Liver (tissue), 9 donors: Measurements from ENCODE around the gene BRS3. TPM values are rescaled to one million over a fixed set of nuclear protein-coding genes. Genes with fewer than 3 reads are reported as not detected.

Experiments
- DNase-seq: peaks from one replicate; pipeline ENCODE4 v3.0.0-alpha.2; 2017; ENCODE audit warnings: low spot score
- H3K27ac ChIP-seq, 2 donors: one replicate each; pipeline ENCODE4 v1.7.0; 2013; ENCODE audit warnings: inconsistent platforms in 2 of 2, low read length in 2 of 2, control low read depth in 1 of 2, low read depth in 1 of 2, mild to moderate bottlenecking in 1 of 2
- H3K27me3 ChIP-seq, 4 donors: one replicate each; pipeline versions ENCODE4 v1.6.1 to v1.7.0; 2013; ENCODE audit warnings: low read length in 3 of 4, inconsistent platforms in 1 of 4, mild to moderate bottlenecking in 1 of 4, moderate library complexity in 1 of 4; ENCODE audit not compliant: control insufficient read depth in 4 of 4, insufficient read depth in 4 of 4
- H3K36me3 ChIP-seq, 4 donors: one replicate each; pipeline versions ENCODE4 v1.6.1 to v1.7.0; 2013; ENCODE audit warnings: low read length in 3 of 4, mild to moderate bottlenecking in 3 of 4, low read depth in 1 of 4, moderate library complexity in 1 of 4; ENCODE audit not compliant: control insufficient read depth in 4 of 4, insufficient read depth in 3 of 4
- H3K4me1 ChIP-seq, 4 donors: one replicate each; pipeline versions ENCODE4 v1.6.1 to v1.7.0; 2013; ENCODE audit warnings: low read length in 3 of 4, mild to moderate bottlenecking in 3 of 4, moderate library complexity in 1 of 4; ENCODE audit not compliant: control insufficient read depth in 4 of 4, insufficient read depth in 4 of 4
- H3K4me3 ChIP-seq, 3 donors: one replicate each; pipeline versions ENCODE4 v1.6.1 to v1.7.0; 2013; ENCODE audit warnings: low read length in 3 of 3, control low read depth in 1 of 3, low read depth in 1 of 3, mild to moderate bottlenecking in 1 of 3
- H3K9ac ChIP-seq, 2 donors: one replicate each; pipeline ENCODE4 v1.7.0; 2013; ENCODE audit warnings: low read length in 2 of 2, mild to moderate bottlenecking in 2 of 2, moderate library complexity in 2 of 2, control low read depth in 1 of 2, low read depth in 1 of 2
- H3K9me3 ChIP-seq, 4 donors: one replicate each; pipeline versions ENCODE4 v1.6.1 to v1.7.0; 2013; ENCODE audit warnings: low read length in 3 of 4; ENCODE audit not compliant: control insufficient read depth in 4 of 4
- ATF3 ChIP-seq: IDR thresholded peaks from 2 replicates; pipeline ENCODE4 v1.6.1; 2016; ENCODE audit warnings: antibody characterized with exemption
- EGR1 ChIP-seq, 2 donors: IDR thresholded peaks; 2 replicates each; pipeline ENCODE4 v1.6.1; 2016 to 2018; ENCODE audit warnings: antibody characterized with exemption in 2 of 2, low read depth in 2 of 2
- GABPA ChIP-seq, 2 donors: IDR thresholded peaks in 1 of 2; conservative IDR thresholded peaks in 1 of 2; 2 replicates each; pipeline ENCODE4 v1.6.1; 2016; ENCODE audit warnings: antibody characterized with exemption in 2 of 2, mild to moderate bottlenecking in 1 of 2, moderate library complexity in 1 of 2
- HNF4A ChIP-seq, 2 donors: conservative IDR thresholded peaks; 2 replicates each; pipeline ENCODE4 v1.6.1; 2016; ENCODE audit warnings: antibody characterized with exemption in 2 of 2, mild to moderate bottlenecking in 2 of 2
- HNF4G ChIP-seq: IDR thresholded peaks from 2 replicates; pipeline ENCODE4 v1.6.1; 2016; ENCODE audit warnings: antibody characterized with exemption
- JUND ChIP-seq, 2 donors: IDR thresholded peaks; 2 replicates each; pipeline ENCODE4 v1.6.1; 2016; ENCODE audit warnings: antibody characterized with exemption in 2 of 2
- RAD21 ChIP-seq, 2 donors: IDR thresholded peaks; 2 replicates each; pipeline ENCODE4 v1.6.1; 2016; ENCODE audit warnings: antibody characterized with exemption in 2 of 2, mild to moderate bottlenecking in 2 of 2
- REST ChIP-seq: IDR thresholded peaks from 2 replicates; pipeline ENCODE4 v1.6.1; 2016; ENCODE audit warnings: antibody characterized with exemption, mild to moderate bottlenecking
- SP1 ChIP-seq: IDR thresholded peaks from 2 replicates; pipeline ENCODE4 v1.6.1; 2018; ENCODE audit warnings: antibody characterized with exemption, mild to moderate bottlenecking
- TAF1 ChIP-seq: conservative IDR thresholded peaks from 2 replicates; pipeline ENCODE4 v1.6.1; 2016; ENCODE audit warnings: antibody characterized with exemption, mild to moderate bottlenecking
- YY1 ChIP-seq: IDR thresholded peaks from 2 replicates; pipeline ENCODE4 v1.6.1; 2016; ENCODE audit warnings: antibody characterized with exemption, mild to moderate bottlenecking
- ZBTB33 ChIP-seq: IDR thresholded peaks from 2 replicates; pipeline ENCODE4 v1.6.1; 2016; ENCODE audit warnings: antibody characterized with exemption
- WGBS: extraction: QIAGEN DNeasy Blood & Tissue Kit; methylation state at CpG from one replicate; pipeline ENCODE4 v1.1.7; 2013; 5-methylcytosine and 5-hydroxymethylcytosine counted together
- polyA plus RNA-seq, 2 donors: library from polyadenylated mRNA; stranded (reverse) in 1 of 2; unstranded in 1 of 2; fragments of 200-250 nt in 1 of 2; fragments of >200 nt in 1 of 2; fragmentation: Nextera tagmentation in 1 of 2; extraction: Ambion mirVana in 1 of 2; gene quantifications; one replicate each; pipeline versions ENCODE4 v1.2.1 to v1.2.3, GENCODE V29; 2013 to 2015
- total RNA-seq, 2 donors: library from RNA; depleted of rRNA; stranded (reverse); fragments of >200 nt; gene quantifications; one replicate each; pipeline ENCODE4 v1.2.3, GENCODE V29; 2014
- TF ChIP-seq, protein P1 (sequence below): IDR thresholded peaks from 2 replicates; pipeline ENCODE4 v1.6.1; 2016; ENCODE audit warnings: antibody characterized with exemption
- donor health status: healthy.
- donor health status: healthy.
- donor health status: healthy.
- donor health status: healthy.
- donor health status: healthy.

Gene BRS3
- total and polyA plus RNA-seq, 4 donors = not detected

GRCh38 chrX:136497556-136498052, 9.9 kb downstream of the BRS3 start, which contains the start of gene HTATSF1 (continued):
- no peak for TF ChIP-seq ATF3
- TF ChIP-seq YY1 = no peak
- no peak for TF ChIP-seq GABPA (IDR thresholded peaks at IDR 0.05 in 1 of 2, conservative IDR thresholded peaks at IDR 0.05 in 1 of 2)

DNA sequence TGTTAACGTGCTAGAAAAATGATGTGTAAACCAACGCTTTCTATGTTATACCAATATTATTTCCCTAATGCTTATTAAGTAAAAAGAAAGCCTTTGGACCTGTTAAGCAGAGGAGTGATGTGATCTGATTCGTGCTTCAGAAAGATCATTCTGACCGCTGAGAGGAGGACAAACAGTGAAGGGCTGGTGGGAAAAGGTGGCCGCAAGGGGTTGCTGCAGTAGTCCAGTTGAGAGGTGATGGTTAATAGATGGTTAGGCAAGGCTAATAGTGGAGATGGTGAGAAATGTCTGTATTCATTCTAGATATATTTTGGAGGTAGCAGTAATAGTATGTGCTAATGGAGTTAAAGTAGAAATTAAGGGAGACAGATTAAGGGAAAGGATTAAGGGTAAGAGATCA, 31.3 kb downstream of the BRS3 start:
- no peak for DNase-seq
- Histone ChIP-seq H3K4me3 (no peak overlapping the region), H3K36me3 (no peaks in the 10 kb centered on the region), H3K27ac (no peak overlapping the region), H3K27me3 (no peaks in the 10 kb centered on the region), H3K9ac (no peak overlapping the region), H3K4me1 (no peaks in the 10 kb centered on the region), H3K9me3 (no peaks in the 10 kb centered on the region)
- TF ChIP-seq, protein P1, sequence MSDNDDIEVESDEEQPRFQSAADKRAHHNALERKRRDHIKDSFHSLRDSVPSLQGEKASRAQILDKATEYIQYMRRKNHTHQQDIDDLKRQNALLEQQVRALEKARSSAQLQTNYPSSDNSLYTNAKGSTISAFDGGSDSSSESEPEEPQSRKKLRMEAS = no peak
- TF ChIP-seq EGR1 (IDR thresholded peaks at IDR 0.05; ENCODE audit: low read depth in 2 of 2) = no peak
- 65% methylated on average over 5 of the region's 5 CpGs for WGBS

- Histone ChIP-seq H3K9ac (no peak overlapping the region), H3K9me3 (no peaks in the 10 kb centered on the region), H3K27ac (no peak overlapping the region), H3K27me3 (no peaks in the 10 kb centered on the region), H3K36me3 (no peaks in the 10 kb centered on the region), H3K4me1 (no peaks in the 10 kb centered on the region), H3K4me3 (no peak overlapping the region)
- no peak for TF ChIP-seq RAD21 (IDR thresholded peaks at IDR 0.05)
- no peak for TF ChIP-seq HNF4G
- TF ChIP-seq ZBTB33 = no peak
- no peak for TF ChIP-seq REST
- TF ChIP-seq GABPA (IDR thresholded peaks at IDR 0.05 in 1 of 2, conservative IDR thresholded peaks at IDR 0.05 in 1 of 2) = no peak
- no peak for TF ChIP-seq HNF4A (conservative IDR thresholded peaks at IDR 0.05)
- TF ChIP-seq TAF1 = no peak
- TF ChIP-seq ATF3 = no peak
- TF ChIP-seq EGR1 (IDR thresholded peaks at IDR 0.05; ENCODE audit: low read depth in 2 of 2) = no peak
- no peak for TF ChIP-seq JUND (IDR thresholded peaks at IDR 0.05)
- TF ChIP-seq SP1 = no peak
- DNase-seq = no peak
Observed at GRCh38 chrX:136523770-136524169, 36.0 kb downstream of the BRS3 start.
